AG09309 (cell line): ENCODE results near the gene KRT12.

ENCODE experiments used
- DNase-seq: peaks from one replicate; pipeline ENCODE4 v3.0.0-alpha.2; 2010; ENCODE audit warnings: low read depth
- H3K4me3 ChIP-seq: 2 replicates; pipeline ENCODE4 v1.5.1; 2011; ENCODE audit warnings: mild to moderate bottlenecking, low read depth, low read length, moderate library complexity; ENCODE audit not compliant: control insufficient read depth
- TF ChIP-seq, protein P1 (sequence below): IDR thresholded peaks from 2 replicates; pipeline ENCODE4 v1.5.1; 2011; ENCODE audit warnings: mild to moderate bottlenecking, low read depth, low read length, inconsistent platforms; ENCODE audit not compliant: insufficient read depth, control insufficient read depth; ENCODE audit errors: missing control alignments

Gene KRT12

DNA sequence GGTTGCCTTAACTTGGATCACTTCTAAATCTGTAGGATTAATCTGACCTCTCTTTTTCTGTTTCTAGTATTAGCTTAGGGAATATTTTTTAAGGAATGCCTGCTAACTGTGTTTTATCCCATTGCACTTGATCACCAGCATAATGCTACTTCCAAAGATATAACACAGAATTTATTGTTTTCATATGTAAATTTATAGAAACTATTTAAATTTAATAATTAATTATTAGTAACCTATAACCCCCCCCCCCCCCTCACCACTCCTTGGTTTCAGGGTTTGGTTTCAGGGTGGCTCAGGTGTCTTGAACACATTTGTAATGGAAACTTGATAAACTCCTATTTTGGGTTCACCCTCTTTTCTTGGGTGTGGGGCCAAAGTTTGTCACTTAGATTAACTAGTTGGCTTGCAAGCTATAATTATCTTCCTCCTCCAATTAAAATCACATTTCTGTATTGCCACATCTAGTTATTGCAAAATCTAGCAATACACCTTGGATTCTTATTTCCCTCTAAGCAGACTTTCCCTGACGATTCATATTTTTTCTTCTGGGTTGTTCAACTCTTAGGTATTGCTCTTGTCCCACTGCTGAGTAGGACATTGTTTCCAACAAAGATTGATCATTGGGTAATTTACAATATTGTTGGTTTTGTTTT, 18.3 kb downstream of the KRT12 start:
- H3K4me3 ChIP-seq = no peak overlapping the region
- DNase-seq = no peak
- TF ChIP-seq, protein P1, sequence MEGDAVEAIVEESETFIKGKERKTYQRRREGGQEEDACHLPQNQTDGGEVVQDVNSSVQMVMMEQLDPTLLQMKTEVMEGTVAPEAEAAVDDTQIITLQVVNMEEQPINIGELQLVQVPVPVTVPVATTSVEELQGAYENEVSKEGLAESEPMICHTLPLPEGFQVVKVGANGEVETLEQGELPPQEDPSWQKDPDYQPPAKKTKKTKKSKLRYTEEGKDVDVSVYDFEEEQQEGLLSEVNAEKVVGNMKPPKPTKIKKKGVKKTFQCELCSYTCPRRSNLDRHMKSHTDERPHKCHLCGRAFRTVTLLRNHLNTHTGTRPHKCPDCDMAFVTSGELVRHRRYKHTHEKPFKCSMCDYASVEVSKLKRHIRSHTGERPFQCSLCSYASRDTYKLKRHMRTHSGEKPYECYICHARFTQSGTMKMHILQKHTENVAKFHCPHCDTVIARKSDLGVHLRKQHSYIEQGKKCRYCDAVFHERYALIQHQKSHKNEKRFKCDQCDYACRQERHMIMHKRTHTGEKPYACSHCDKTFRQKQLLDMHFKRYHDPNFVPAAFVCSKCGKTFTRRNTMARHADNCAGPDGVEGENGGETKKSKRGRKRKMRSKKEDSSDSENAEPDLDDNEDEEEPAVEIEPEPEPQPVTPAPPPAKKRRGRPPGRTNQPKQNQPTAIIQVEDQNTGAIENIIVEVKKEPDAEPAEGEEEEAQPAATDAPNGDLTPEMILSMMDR = no peak

DNA sequence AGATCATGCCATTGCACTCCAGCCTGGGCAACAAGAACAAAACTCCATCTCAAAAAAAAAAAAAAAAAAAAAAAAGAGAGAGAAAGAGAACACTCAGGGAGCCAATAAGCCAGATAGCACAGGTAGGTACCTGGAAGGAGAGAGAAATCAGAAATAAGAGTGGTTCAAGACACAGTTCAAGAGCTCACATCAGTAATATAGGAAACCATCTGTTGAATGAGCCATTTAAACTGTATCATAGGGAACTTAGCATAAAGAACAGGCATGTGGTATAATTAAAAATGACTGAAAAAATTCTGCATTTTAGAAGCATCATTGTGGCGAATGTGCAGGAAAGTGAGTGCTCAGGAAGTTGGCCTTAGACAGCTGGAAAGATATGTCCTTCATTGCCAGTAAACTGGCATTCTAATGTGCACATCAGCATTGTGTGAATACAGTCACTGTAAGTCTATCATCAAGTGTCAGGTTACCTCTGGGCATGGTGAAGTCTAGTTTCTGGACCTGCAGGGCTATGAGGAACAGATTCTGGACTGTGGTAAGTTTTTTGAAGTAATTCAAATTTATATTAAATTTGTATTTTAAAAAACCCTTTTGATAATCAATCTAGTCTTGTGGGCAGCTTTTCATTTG, 20.4 kb downstream of the KRT12 start:
- TF ChIP-seq, protein P1 = no peak
- H3K4me3 ChIP-seq = no peak overlapping the region
- DNase-seq = no peak

DNA sequence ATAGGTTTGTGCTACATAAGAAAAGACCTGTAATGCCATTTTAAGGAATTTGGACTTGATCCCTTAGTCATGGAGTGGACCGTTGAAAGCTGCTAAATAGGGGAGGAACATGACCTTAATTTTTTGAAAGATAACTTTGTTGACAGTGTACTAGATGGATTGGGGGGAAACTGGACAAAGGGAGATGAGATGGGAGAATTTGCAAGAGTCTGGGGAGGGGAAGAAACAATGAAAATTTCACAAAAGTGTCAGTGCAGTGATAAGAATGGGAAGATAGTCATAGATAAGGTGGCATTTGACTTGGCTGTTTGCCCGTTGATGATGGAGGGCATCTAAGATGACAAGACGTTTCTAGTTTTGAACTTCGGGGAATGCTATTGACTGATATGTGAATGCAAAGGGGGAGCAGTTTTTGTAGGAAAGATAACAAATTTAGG, 22.3 kb downstream of the KRT12 start:
- H3K4me3 ChIP-seq = no peak overlapping the region
- TF ChIP-seq, protein P1 = no peak
- DNase-seq = no peak

DNA sequence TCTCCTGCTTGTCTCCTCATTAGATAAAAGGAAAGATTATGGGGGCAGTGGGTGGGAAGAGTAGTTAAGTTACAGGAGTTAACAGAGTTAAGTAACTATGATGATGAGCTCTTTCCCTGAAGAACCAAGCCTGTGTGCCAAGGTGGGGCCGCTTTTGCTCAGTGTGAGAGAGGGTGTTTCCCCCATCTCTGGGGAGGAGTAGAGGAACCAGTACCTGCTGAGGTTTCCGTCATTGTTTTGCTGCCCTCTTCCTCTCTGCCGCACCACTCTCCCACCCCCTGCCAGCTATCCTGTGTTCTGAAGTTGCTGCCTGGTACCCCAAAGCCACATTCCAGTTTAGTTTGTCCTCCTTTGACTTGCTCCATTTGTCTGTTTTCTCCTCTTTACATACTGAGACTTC, 23.8 kb downstream of the KRT12 start:
- H3K4me3 ChIP-seq = no peak overlapping the region
- no peak for DNase-seq
- TF ChIP-seq, protein P1 = no peak

DNA sequence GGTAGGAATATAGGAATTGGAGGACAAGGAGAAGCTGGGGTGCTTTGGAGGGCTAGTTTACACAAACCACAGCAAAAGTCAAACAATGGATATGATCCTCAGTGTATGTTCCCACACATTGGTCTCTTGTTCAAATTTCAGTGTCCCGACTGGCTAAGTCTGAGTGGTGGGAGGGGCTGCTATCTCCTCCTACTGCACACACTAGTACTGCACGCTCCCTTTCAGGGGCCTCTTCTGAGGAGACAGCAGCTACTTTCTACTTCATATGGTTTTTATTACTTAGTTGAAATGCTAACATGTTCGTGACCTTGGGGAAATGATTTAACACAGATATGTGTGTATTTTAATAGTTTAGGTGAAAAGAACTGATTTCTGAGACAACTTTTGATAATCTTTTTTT, 25.8 kb downstream of the KRT12 start:
- no peak for DNase-seq
- H3K4me3 ChIP-seq = no peak overlapping the region
- TF ChIP-seq, protein P1 = no peak

DNA sequence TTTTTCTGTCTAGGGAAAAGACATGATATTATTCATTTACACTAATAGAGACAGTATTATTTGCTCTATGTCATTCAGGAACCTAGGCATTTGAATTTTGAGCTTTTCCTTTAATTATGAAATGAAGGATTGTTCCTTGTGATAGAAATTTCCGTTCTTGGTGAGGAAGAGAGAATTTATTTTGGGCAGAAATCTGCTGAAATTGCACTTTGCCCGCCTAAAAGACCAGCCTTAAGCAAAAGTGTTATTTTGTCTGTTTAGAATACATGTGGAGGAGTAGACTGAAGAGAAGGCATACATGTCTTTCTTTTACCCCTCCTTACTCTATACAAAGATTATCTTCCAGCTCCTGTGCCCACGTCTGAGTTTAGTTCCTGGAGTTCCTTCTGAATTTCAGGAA, 27.8 kb downstream of the KRT12 start:
- TF ChIP-seq, protein P1 = no peak

GRCh38 chr17:40836020-40836419, 31.0 kb downstream of the KRT12 start:
- no peak overlapping the region for H3K4me3 ChIP-seq
- no peak for DNase-seq
- TF ChIP-seq, protein P1 = no peak

More for the DNA sequence above, 27.8 kb downstream of the KRT12 start:
- no peak overlapping the region for H3K4me3 ChIP-seq
- no peak for DNase-seq
